OCI-M1 (cell line): Measurements from ENCODE around the gene FA2H.
"Not testable (repeated sequence)": the region's sequence is repeated elsewhere in the genome, so short reads cannot be mapped to it uniquely, and the experiment has no call there.

Experiments
- DNase-seq: peaks from one replicate; lab custom pipeline; 2025; lab: John Stamatoyannopoulos, UW

Gene FA2H

DNA sequence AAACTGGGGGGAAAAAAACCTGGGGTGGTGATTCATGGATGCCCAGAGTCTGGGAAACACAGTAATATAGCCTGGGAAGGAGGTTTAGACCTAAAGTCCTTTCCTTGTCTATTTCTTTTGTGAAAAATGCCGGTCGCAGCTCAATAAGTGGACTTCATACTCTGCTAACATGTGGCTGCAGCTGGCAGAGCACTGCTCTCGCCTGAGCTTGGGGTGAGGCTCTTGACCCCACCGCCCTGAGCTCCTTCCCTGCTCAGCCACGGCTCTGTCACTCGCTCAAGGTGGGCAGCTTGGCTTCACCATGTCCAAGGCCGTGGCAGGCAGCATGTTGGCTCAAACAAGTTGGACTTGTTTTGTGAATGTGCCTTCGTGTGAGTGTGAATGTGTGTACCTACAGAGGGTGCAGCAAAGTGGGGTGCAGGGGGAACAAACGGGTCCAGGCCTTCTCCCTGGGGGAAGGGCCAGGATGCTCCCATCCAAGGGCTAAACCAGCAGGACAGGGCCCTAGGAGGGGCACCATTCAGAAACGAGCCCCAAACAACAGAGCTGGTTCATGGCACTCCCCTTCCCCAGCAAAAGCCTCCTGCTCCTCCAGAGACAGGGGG is 4.9 kb downstream of the FA2H start:
- DNase-seq, result no peak

DNA sequence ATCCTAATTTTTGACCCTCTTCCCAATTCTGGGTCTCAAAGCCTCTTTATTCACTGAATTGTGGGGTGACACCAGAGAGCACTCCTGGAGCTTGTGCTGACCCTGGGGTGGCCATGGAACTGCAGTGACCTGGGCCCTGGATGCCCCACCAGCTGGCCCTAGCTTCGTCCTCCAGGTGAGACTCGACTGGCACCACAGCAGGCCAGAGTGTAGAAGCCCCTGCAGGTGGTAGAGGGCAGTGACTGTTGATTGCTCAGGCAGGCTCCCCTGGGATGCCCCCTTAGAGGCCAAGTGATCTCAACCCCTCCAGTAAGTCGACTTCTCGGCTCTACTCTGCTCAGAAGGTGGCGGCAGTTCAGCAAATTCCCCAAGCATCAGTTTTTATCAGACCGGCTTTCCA is 6.4 kb downstream of the FA2H start:
- DNase-seq, result no peak

DNA sequence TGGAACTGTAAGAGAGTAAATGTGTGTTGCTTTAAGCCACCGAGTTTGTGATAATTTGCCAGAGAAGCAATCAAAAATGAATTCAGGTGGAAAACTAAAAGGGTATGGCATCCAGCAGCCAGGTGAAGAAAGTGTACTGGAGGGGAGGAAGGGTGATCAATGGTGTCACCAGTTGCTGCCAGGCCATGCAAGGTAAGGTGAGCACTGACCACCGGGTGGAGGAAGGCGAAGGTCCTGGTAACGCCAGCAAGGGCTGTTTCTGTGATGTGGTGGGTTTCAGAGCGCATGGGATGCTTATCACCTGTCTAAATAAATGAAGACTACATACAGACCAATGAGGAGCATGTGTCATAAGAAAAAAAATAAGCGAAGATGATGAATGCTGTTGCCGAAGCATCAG is 6.9 kb downstream of the FA2H start:
- no peak for DNase-seq

DNA sequence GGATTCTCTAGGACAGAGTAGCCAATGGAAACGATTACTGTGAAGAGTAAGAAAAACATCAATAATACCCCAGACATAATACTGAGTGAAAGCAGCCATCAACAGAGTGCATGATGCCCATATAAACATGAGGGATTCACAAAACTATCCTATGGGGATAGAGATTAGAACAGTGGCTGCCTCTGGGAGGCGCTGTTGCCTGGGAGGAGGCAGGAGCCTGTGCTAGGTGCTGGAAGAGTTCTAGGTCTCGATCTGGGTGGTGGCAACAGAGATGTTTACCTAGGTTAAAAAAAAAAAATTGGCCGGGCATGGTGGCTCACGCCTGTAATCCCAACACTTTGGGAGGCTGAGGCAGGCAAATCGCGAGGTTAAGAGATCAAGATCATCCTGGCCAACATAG is 7.9 kb downstream of the FA2H start:
- no peak for DNase-seq

DNA sequence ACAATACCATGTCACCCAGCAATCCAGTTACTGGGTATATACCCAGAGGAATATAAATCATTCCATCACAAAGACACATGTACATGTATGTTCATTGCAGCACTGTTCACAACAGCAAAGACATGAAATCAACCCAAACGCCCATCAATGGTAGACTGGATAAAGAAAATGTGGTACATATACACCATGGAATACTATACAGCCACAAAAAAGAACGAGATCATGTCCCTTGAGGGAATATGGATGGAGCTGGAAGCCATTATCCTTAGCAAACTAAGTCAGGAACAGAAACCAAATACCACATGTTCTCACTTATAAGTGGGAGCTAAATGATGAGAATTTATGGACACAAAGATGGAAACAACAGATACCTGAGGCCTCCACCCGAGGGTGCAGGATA is 10.4 kb downstream of the FA2H start:
- not testable (repeated sequence) for DNase-seq

DNA sequence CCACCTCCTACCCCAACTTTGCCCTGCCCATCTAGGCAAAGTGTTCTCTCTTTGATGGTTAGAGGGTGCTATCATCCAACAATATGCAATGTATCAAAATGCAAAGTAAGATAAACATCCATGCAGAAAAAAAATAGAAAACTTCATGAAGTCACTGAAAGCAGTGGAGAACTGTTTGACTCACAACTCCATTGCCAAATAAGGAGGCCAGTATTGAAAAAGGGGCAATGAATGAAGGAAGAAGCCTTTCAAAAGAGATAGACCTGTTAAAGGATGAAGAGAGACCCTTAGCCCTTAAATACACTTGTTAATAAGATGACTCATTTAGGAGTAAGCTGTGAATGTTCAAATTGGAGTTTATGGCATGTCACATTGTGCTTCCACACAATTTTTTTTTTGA is 13.0 kb downstream of the FA2H start:
- no peak for DNase-seq

DNA sequence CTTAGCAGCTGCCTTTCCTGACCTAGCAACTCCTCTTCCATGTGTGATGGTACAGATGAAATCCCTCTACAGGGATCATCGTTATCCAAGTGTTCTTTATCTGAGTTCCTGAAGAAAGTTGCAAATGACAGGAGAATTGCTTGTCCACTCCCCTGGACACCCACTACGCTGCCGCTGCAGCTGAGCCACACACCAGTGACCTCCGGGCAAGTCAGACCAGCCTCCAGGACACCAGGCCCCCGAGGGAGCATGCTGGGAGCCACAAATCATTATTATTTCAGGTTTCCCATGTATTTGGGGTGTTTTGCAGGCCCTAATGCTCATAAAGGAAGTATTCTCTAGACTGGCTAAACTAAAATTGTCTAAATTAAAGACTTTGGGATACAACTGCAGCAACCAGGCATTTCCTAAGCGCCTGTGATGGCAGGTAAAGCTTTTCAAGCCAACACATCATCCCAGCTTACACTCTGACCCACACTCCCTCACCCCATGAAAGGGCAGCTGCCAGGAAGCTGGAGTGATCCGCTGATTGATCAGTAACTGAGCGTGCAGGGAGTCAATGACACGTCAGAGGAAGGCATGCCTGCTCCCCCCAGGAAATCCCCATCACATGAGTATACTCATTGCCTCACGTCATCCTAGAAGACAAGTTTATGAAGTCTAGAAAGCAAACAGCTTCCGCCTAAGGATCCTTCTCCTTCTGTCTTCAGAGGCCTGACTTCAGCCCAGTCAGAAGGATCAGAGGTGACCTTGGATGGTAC is 14.4 kb downstream of the FA2H start:
- DNase-seq, result no peak

DNA sequence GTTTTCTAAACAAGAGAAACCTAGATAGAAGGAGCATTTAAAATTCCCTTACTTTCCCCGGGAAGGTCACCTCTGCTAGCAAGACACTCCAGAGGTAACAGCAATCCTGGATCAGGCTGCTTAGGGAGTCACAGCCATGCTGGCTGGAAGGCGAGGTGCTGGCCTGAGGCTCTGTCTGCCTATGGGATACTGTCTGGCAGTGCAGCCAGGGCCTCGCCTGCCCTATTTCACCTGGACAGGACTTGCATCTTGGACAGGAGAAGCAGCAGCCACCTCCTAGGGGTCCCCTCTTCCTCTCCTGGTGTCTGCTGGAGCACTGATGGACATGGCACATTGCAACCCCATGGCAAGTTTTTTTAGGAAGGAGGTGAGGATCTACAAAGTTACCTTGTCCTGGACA is 15.1 kb downstream of the FA2H start:
- no peak for DNase-seq

DNA sequence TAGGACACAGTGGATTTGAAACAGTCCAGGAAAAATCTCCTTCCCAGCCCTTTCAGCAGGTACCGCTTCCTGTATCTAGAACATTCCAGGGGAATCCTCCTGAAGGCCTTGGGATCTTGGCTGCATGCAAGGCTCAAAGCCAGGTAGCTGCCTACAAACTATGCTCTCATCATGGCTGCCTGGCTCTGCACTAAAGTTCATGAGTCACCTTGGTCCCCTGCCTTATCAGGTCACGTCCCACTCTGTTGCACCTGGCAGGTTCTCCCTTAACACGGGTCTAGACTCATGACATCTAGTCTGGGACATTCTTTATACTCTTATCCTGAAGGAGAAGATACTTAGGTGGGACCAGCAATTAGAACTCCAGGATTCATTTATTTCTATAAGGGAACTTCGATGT is 15.8 kb downstream of the FA2H start:
- no peak for DNase-seq

DNA sequence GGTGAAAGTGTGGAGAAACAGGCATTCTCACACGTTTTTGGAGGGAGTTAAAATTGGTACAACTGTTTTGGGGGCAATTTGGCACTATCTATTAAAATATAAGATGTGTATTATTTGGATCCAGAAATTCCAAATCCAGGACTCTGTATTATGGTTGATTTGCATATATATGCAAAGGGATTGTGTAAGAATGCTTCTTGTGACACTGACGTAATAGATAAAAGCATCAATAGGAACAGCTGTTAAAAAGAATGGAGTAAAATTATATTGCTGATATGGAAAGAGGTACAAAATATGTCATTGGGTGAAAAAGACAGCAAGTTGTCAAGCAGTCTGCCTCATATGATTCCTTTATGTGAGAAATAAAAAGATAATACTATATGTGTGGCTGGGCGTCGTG is 17.3 kb downstream of the FA2H start:
- no peak for DNase-seq

DNA sequence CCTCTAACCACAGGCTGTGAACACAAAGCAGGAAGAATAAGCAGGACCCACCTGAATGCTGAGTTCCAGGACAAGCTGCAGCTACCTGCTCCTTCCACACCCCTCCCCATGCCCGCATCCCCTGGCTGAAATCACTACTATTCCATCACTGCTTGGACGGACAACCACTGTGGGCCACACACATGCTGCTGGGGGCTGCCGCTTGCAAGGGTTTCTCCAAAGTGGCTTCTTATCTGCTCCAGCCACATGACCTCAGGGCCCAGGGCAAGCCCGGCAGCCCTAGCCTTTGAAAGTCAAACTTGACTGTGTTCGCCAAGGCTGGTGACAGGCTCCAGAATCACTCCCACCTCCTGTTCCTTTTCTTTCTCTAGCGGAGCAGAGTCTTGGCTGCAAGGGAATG is 18.4 kb downstream of the FA2H start:
- peak; percentile 77 for DNase-seq

DNA sequence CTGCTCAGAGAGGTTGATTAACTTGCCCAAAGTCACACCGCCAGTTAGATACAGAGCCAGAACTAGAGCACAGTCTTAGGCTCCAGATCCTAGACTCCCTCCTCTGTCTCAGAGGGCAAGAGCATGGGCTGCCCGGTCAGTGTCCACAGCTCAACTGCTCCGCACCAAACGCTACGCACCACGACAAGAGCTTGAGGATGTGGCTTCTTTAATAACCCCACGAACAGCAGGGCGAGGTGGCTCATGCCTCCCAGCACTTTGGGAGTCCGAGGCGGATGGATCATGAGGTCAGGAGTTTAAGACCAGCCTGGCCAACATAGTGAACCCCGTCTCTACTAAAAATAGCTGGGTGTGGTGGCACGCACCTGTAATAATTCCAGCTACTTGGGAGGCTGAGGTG is 21.4 kb downstream of the FA2H start:
- no peak for DNase-seq

DNA sequence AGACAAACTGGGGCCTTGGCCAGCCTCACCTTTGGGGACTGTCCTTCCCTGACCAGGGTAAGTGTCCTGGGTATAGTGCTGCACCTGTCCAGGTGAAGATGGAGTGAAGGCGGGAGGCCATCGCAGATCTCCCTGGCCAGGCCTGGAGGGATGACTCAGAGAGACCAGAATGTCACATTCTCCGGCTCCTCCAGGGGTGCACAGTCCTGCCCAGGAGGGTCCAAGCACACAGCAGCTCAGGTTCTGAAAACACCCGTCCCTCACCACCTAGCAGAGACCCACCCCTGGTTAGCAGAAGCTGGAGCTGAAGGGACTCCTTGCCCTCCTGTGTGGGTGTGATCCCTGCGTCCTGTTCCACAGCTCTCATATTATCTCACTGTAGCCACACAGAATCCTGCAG is 21.9 kb downstream of the FA2H start:
- no peak for DNase-seq

DNA sequence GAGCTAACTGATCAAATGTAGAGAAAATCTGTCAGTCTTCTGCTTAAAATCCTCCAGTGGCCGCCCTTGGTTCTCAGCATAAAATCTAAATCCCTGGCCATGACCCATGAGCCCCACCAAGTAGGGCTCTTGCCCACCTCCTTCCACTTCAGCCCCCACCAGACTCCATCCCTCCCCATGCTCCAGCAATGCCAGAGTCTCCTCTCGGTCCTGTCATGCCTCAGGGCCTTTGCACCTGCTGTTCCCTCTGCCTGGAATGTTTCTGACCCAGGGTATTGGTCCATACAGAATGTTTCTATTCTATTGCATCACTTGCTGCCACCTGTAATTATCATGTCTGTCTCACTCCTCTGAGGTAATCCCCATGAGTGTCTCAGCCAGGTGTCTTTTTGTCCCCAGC is 22.4 kb downstream of the FA2H start:
- DNase-seq, result no peak

DNA sequence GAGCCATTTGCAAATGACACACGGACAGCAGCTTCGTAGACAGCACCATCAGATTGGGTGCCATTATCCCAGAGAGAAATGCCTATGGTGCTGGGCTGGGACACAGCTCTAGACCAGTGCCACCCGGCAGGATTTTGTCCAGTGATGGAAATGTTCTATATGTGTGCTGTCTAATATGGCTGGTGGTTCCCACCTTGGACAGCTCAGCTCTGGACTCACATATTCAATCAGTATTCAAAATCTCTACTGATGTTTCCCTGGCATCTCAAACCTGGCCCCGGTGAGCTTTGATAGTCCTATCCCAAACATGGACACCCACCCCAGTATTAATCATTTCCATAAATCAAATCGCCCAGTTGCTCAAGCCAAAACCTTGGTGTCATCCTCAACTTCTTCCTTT is 23.0 kb downstream of the FA2H start:
- DNase-seq, result no peak

DNA sequence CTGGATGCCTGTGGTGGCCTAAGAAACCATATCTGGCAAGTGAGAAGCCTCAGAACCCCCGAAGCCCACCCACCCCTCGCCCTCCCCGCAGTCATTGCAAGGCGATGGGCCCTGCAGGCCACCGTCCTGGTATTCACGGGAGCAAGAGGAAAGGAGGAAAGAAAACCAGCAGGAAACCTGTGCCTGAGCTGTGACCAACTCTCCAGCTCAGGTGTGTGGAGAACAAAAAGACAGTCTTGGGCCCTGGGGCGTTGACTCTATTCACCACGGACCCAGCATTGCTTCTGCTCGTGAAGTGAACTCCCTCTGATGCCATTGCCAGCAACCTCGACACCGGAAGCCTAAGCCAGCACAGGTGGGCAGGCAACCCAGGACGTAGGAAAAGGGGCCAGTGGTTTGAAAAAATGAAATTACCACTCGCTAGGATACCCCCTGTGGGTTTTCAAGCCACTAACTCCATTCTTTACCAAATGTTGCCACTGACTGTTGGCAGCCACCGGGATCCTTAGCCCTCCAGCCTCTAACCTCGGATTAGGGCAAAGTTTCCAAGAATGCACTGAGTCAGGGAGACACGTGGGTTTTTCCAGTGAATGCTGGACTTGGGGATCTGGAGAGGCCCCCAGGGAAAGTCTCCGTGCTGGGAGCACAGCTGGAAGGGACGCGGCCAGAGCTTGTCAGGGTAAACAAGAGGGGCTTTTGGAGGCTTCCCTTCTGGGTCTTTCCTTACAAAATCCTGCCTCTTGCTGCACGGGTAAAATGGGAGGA is 25.1 kb downstream of the FA2H start:
- no peak for DNase-seq

DNA sequence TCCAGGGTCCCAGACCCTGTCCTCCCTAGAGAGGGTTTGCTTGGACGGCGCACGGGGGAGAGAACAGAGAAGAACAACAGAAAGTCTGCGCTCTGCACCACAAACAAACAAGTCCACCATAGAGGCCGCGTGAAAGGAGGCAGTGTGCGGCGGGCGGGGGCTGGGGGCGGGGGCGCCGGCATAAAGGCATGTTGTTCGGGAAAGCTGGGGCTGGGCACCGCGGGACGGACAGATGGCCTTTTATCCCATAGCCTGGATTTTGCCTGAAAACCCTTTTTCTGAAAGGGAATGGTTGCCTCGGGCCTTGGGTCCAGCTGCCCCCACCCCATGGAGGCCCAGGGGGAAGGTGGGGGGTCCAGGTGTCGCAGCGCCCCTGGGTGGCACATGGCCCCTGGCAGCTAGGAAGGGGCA is 26.0 kb downstream of the FA2H start:
- DNase-seq, result no peak

DNA sequence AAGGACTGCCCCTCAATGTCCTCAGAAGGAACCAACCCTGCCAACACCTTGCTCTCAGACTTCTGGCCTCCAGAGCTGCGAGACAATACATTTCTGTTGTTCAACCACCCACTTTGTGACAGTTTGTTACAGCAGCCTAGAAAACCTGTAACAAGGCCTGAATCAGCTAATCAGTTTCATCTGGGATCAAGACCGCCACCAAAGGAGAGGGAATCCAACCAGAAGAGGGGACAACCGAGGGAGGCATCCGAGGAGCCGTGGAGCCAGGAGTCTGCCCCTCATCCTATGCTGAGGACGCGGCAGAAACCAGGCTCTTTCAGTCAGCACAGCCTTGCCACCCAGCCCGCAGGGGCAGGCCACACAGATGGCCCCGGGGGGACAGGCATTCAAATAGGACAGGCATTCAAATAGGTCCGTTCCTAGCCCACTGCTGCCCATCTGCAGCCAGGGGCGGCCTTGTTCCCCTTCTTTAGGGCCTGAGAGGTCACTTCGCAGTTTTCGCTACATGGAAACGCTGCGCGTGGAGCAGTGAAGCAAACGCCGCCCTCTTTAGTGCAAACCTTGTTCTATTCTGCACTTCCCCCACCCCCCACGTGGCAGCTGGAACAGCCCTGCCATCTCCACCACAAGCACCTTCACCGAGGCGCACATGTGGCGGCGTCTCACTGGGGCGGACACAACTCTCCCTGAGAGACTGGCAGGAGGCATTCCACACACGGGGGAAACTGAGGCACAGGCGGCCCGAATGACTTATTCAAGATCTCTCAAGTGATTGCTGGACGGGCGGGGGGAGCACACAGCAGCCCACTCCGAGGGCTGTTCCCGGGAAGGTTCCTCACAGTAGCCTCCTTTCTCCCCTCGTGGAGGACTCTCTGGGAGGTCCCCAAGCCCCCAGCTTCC is 26.7 kb downstream of the FA2H start:
- DNase-seq, result no peak

DNA sequence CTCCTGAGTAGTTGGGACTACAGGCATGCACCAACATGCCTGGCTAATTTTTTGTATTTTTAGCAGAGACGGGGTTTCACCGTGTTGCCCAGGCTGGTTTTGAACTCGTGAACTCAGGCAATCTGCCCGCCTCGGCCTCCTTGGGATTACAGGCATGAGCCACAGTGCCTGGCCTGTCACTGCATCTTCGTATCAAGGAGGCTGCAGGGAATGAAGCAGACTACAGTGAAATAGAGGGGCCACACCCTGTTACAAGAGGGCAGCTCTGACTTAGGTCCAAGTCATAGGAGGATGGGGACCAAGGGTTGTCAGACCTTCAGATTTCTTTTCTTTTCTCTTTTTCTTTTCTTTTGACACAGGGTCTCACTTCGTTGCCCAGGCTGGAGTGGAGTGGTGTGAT is 28.7 kb downstream of the FA2H start:
- no peak for DNase-seq

DNA sequence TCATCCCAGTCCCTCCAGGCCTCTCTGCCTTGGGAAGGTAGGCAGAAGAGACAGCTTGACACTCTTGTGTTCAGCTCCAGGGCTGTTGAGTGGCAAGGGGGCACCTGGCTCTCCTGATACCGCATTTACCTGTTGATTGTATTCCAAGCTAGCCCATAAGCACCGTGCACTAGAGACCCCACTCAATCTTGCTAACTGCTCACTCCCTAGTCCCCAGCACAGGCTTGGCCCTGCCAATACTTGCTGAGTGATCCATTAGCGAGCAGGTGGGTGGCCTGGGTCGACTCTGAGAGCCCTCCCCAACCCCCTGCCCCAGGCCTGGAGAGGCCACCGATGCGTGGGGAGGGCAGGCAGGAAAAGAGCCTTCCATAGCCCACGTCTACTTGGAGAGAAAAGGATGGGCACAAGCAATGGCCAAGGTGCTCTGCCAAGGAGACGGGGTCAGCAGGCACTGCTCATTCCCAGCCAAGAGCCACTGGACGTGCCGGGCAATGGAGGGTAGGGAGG is 29.5 kb downstream of the FA2H start:
- DNase-seq, result no peak

DNA sequence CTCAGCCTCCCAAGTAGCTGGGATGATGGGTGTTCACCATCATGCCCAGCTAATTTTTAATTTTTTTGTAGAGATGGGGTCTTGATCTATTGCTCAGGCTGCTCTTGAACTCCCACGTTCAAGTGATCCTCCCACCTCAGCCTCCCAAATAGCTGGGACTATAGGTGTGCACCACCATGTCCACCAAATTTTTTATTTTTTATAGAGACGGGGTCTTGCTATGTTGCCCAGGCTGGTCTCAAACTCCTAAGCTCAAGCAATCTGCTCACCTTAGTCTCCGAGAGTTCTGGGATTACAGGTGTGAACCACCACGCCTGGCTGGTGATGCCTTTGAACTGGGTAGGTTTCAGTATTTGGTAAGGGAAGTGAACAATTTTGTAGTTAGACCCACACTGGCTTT is 30.1 kb downstream of the FA2H start:
- DNase-seq, result no peak

DNA sequence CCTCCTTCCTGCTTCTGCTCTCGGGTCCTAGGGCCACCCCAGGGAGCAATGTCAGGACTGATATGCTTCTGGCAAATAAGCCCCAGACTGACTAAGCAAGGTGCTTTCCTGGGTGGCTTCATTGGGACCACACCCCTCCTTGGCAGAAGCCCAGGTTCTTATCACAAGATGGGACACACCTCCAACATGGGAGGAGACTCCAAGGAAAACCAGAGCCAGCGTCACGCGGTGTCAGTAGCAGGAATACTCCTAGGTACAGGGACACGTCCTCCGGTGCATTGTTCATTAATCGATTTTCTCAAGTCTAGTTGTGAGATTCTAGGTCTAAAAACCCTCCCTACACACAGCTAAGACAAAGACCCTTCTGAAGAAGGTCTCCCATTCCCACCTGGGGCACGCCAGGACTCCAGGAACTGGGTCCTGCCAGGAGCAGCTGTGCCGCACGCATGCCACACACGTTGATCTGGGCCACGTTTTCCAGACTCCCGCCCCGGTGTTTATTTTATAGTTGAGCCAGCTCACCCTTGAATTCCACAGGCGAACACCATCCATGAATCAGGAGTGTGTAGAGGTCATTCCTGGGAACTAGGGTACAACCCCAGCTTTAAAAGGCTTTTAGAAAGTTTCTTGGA is 30.8 kb downstream of the FA2H start:
- DNase-seq, result peak; percentile 17
